Trophoblast cell (in vitro differentiated cells and primary cell): ENCODE data around the gene NFAM1.

Experiments used
- DNase-seq, 2 donors: peaks; one replicate each; pipeline ENCODE4 v3.0.0-alpha.2; 2016
- H2AFZ ChIP-seq: 2 replicates; pipeline ENCODE4 v1.6.1; 2013; ENCODE audit warnings: low read length, moderate library complexity, mild to moderate bottlenecking; ENCODE audit not compliant: insufficient read depth, poor library complexity
- H2AK5ac ChIP-seq: 2 replicates; pipeline ENCODE4 v1.6.1; 2013; ENCODE audit warnings: mild to moderate bottlenecking, low read length
- H2BK120ac ChIP-seq: 2 replicates; pipeline ENCODE4 v1.6.1; 2013; ENCODE audit warnings: low read length, mild to moderate bottlenecking, moderate library complexity; ENCODE audit not compliant: insufficient read depth, poor library complexity
- H2BK12ac ChIP-seq: 2 replicates; pipeline ENCODE4 v1.6.1; 2013; ENCODE audit warnings: mild to moderate bottlenecking, low read length, moderate library complexity
- H2BK5ac ChIP-seq: 2 replicates; pipeline ENCODE4 v1.6.1; 2013; ENCODE audit warnings: low read length, low read depth, moderate library complexity, mild to moderate bottlenecking; ENCODE audit not compliant: poor library complexity
- H3K14ac ChIP-seq: 2 replicates; pipeline ENCODE4 v1.6.1; 2013; ENCODE audit warnings: mild to moderate bottlenecking, low read length
- H3K18ac ChIP-seq: 2 replicates; pipeline ENCODE4 v1.6.1; 2013; ENCODE audit warnings: mild to moderate bottlenecking, low read length
- H3K23ac ChIP-seq: 2 replicates; pipeline ENCODE4 v1.6.1; 2013; ENCODE audit warnings: low read length
- H3K27ac ChIP-seq: 2 replicates; pipeline ENCODE4 v1.5.1; 2013; ENCODE audit warnings: low read depth, mild to moderate bottlenecking, inconsistent platforms, low read length, moderate library complexity
- H3K27me3 ChIP-seq: 2 replicates; pipeline ENCODE4 v1.6.1; 2013; ENCODE audit warnings: inconsistent platforms, mild to moderate bottlenecking, low read length, moderate library complexity; ENCODE audit not compliant: insufficient read depth
- H3K36me3 ChIP-seq, 2 experiments: 1 replicate in 1 of 2; 2 replicates in 1 of 2; pipeline ENCODE4 v1.6.1; 2013; ENCODE audit warnings: low read length in 2 of 2, mild to moderate bottlenecking in 2 of 2, moderate library complexity in 1 of 2; ENCODE audit not compliant: insufficient read depth in 2 of 2, control insufficient read depth in 1 of 2
- H3K4ac ChIP-seq: 2 replicates; pipeline ENCODE4 v1.6.1; 2013; ENCODE audit warnings: low read depth, mild to moderate bottlenecking, low read length, moderate library complexity
- H3K4me1 ChIP-seq, 2 experiments: 1 replicate in 1 of 2; 2 replicates in 1 of 2; pipeline ENCODE4 v1.6.1; 2013; ENCODE audit warnings: low read length in 2 of 2, mild to moderate bottlenecking in 2 of 2, moderate library complexity in 1 of 2; ENCODE audit not compliant: insufficient read depth in 2 of 2, control insufficient read depth in 1 of 2
- H3K4me2 ChIP-seq: 2 replicates; pipeline ENCODE4 v1.6.1; 2013; ENCODE audit warnings: inconsistent platforms, mild to moderate bottlenecking, low read length, moderate library complexity
- H3K4me3 ChIP-seq: 2 replicates; pipeline ENCODE4 v1.5.1; 2013; ENCODE audit warnings: mild to moderate bottlenecking, low read depth, low read length, inconsistent platforms
- H3K79me1 ChIP-seq: one replicate; pipeline ENCODE4 v1.6.1; 2013; ENCODE audit warnings: low read length
- H3K79me2 ChIP-seq: 2 replicates; pipeline ENCODE4 v1.6.1; 2013; ENCODE audit warnings: low read length, mild to moderate bottlenecking; ENCODE audit not compliant: control insufficient read depth, insufficient read depth, poor library complexity
- H3K9ac ChIP-seq: 2 replicates; pipeline ENCODE4 v1.6.1; 2013; ENCODE audit warnings: mild to moderate bottlenecking, low read length
- H3K9me3 ChIP-seq: 2 replicates; pipeline ENCODE4 v1.6.1; 2013; ENCODE audit warnings: low read depth, mild to moderate bottlenecking, control low read depth, inconsistent platforms, low read length; ENCODE audit not compliant: insufficient read depth
- H4K12ac ChIP-seq: 2 replicates; pipeline ENCODE4 v1.6.1; 2013; ENCODE audit warnings: low read depth, mild to moderate bottlenecking, low read length, moderate library complexity
- H4K8ac ChIP-seq: 2 replicates; pipeline ENCODE4 v1.6.1; 2013; ENCODE audit warnings: low read depth, mild to moderate bottlenecking, low read length, moderate library complexity
- H4K91ac ChIP-seq: one replicate; pipeline ENCODE4 v1.6.1; 2013; ENCODE audit warnings: low read depth, mild to moderate bottlenecking, low read length, moderate library complexity
- WGBS: extraction: QIAGEN DNeasy Blood & Tissue Kit; methylation state at CpG from one replicate; pipeline ENCODE4 v1.1.7; 2013; ENCODE audit warnings: missing lambda C conversion rate; ENCODE audit not compliant: insufficient read length, insufficient coverage; ENCODE audit errors: extremely low coverage; 5-methylcytosine and 5-hydroxymethylcytosine counted together

NFAM1 gene

DNA sequence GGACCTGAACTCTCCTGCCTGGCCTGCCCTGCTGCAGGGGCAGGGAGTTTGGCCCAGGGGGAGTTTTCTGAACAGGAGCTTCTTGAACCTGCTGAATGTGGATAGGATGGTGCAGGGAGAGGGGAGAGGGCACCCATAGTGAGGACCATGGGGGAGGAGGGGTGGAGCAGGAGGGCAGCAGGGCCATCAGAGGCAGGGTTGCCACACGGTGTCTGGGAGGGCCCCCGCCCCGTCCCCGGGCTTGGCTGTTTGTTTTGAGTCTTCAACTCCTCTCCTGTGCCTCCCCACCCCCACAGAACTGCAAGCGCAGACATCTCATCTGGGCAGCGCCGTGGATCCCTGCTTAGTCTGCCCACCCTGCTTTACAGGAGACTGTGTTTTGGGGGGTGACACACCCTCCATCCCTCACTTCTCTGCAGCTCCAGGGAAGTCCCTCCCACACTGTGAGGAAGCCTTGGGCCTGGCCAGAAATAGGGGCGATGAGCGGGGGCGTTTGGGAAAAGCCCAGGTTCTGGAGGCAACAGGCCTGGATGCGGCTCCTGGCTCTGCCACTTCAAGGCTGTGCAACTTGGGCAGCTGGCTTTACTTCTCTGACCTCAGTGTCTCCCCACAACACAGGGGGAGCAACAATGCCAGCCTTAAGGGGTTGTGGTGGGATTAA, 14.4 kb downstream of the NFAM1 start:
- no peak overlapping the region for H3K4me3 ChIP-seq
- H4K12ac ChIP-seq = no peak overlapping the region
- H2BK120ac ChIP-seq = no peak overlapping the region
- no peaks in the 10 kb centered on the region for H3K9me3 ChIP-seq
- H2BK5ac ChIP-seq = no peak overlapping the region
- DNase-seq = no peak
- H2BK12ac ChIP-seq = no peak overlapping the region
- H3K27ac ChIP-seq = no peak overlapping the region
- WGBS = no CpG with 5 or more reads among the region's 11 CpGs
- H3K14ac ChIP-seq = no peak overlapping the region
- H3K27me3 ChIP-seq = no peaks in the 10 kb centered on the region
- no peak overlapping the region for H2AFZ ChIP-seq
- no peaks in the 10 kb centered on the region for H3K79me1 ChIP-seq
- no peak overlapping the region for H3K9ac ChIP-seq
- H3K4me1 ChIP-seq = peaks cover 0 to 2% of the 10 kb centered on the region in 2 experiments
- H4K8ac ChIP-seq = no peak overlapping the region
- H3K4ac ChIP-seq = no peak overlapping the region
- no peak overlapping the region for H3K4me2 ChIP-seq
- no peaks in the 10 kb centered on the region for H3K79me2 ChIP-seq
- no peaks in the 10 kb centered on the region for H3K36me3 ChIP-seq
- no peak overlapping the region for H3K23ac ChIP-seq
- H4K91ac ChIP-seq = no peak overlapping the region
- no peak overlapping the region for H3K18ac ChIP-seq
- no peak overlapping the region for H2AK5ac ChIP-seq

DNA sequence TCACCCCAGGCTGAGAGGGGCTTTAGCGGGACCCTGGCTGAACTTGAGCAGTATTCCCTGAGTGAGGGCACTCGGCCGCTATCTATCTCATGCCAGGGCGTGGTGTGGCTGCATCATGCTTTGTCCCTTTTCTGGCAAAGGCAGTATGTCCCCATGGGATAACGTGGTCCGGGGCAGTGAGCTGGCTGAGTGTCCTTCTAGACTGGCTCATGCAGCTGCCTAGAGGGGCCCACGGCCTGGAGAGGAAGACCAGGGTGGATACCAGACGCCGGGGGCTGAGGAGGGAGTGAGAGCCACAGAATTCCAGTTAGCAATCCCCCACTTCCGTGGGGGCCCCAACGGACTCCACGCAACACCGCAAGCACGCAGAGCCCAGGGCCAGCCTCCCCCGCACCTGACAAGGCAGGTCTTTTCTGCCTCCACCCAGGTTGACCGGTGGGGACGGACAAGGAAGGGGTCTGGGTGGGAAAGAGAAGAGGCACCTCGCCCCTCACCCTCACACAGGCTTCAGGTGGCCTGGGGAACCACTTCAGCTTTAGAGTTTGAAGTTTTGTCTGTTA, 15.5 kb downstream of the NFAM1 start:
- Histone ChIP-seq H3K4ac (no peak overlapping the region), H2BK12ac (no peak overlapping the region), H4K12ac (no peak overlapping the region), H3K9ac (no peak overlapping the region), H3K4me2 (no peak overlapping the region), H3K4me3 (no peak overlapping the region), H2AFZ (no peak overlapping the region), H4K8ac (no peak overlapping the region), H3K9me3 (no peaks in the 10 kb centered on the region), H3K27me3 (no peaks in the 10 kb centered on the region), H3K4me1 (peaks cover 0 to 2% of the 10 kb centered on the region in 2 experiments), H3K14ac (no peak overlapping the region), H3K79me1 (no peaks in the 10 kb centered on the region), H4K91ac (no peak overlapping the region), H3K23ac (no peak overlapping the region), H3K79me2 (no peaks in the 10 kb centered on the region), H2BK120ac (no peak overlapping the region), H2BK5ac (no peak overlapping the region), H3K36me3 (no peaks in the 10 kb centered on the region), H2AK5ac (no peak overlapping the region), H3K27ac (no peak overlapping the region), H3K18ac (no peak overlapping the region)
- no CpG with 5 or more reads among the region's 18 CpGs for WGBS
- DNase-seq = no peak

DNA sequence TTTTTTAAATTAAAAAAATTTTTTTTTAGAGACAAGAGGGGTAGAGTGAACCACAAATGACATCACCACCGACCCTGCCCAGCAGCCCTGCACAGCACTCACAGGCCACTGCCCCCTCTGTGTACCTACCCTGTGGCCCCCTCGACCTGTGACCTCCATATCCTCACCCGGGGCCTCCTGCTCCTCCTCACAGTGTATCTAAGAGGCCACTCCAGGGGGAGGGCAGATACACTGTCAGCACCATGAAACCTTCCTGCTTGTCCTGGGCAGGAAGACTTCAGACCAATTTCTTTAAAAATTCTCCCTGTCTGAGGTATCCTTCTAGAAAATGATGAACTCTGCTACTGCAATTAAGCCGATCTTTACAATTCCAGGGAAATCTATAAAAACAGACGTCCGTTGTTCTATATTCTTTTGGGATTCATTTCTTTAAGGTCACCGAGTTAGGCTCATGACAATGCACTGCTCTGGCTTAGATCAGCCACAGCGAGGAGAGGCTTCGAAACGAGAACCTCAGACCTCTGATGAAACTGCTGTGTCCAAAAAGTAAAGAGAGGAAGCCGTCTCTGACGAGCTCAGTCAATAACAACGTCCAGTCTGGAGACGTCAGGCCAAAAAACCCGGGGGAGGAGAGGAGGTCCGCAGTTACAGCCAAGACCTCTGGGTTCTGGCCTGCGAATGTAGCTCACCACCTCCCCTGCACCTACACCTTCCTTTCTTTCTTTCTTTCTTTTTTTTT, 17.5 kb downstream of the NFAM1 start:
- H3K27me3 ChIP-seq = no peaks in the 10 kb centered on the region
- H2BK120ac ChIP-seq = no peak overlapping the region
- H4K8ac ChIP-seq = no peak overlapping the region
- no peak overlapping the region for H3K23ac ChIP-seq
- no peak overlapping the region for H2AFZ ChIP-seq
- H3K4me2 ChIP-seq = no peak overlapping the region
- peaks cover 0 to 2% of the 10 kb centered on the region in 2 experiments for H3K4me1 ChIP-seq
- no peak overlapping the region for H3K4ac ChIP-seq
- no CpG with 5 or more reads among the region's 17 CpGs for WGBS
- H2BK5ac ChIP-seq = no peak overlapping the region
- H3K9me3 ChIP-seq = no peaks in the 10 kb centered on the region
- no peaks in the 10 kb centered on the region for H3K79me2 ChIP-seq
- no peak overlapping the region for H4K12ac ChIP-seq
- H3K14ac ChIP-seq = no peak overlapping the region
- H3K36me3 ChIP-seq = no peaks in the 10 kb centered on the region
- H3K79me1 ChIP-seq = no peaks in the 10 kb centered on the region
- no peak overlapping the region for H2AK5ac ChIP-seq
- H3K18ac ChIP-seq = no peak overlapping the region
- no peak overlapping the region for H3K4me3 ChIP-seq
- no peak overlapping the region for H4K91ac ChIP-seq
- H2BK12ac ChIP-seq = no peak overlapping the region
- peak in 1 of 2 donors; percentile 11 for DNase-seq
- no peak overlapping the region for H3K27ac ChIP-seq
- H3K9ac ChIP-seq = no peak overlapping the region

DNA sequence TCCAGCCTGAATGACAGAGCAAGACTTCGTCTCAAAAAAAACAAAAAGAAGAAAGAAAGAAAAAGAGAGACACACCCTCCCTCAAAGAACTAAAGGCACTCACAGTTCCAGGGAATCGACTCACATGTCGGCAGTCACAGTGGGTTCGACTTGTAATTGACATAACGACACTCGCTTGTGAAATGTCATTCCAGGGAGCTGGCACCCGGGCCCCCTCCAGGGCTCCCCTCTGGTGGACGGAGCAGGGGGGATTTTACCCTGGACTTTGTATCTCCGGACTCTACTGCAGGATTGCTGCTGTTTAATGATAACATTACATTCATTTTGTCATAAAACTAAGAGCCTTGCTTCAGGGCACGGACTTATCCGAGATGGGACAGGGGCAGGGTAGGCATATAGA, 18.2 kb downstream of the NFAM1 start:
- Histone ChIP-seq H3K14ac (no peak overlapping the region), H3K4me1 (peaks cover 0 to 2% of the 10 kb centered on the region in 2 experiments), H3K79me2 (no peaks in the 10 kb centered on the region), H3K23ac (no peak overlapping the region), H2BK120ac (no peak overlapping the region), H3K4me2 (no peak overlapping the region), H3K27ac (no peak overlapping the region), H3K9ac (no peak overlapping the region), H4K12ac (no peak overlapping the region), H3K4ac (no peak overlapping the region), H3K18ac (no peak overlapping the region), H2BK5ac (no peak overlapping the region), H2BK12ac (no peak overlapping the region), H3K36me3 (no peaks in the 10 kb centered on the region), H3K9me3 (no peaks in the 10 kb centered on the region), H2AFZ (no peak overlapping the region), H2AK5ac (no peak overlapping the region), H3K79me1 (no peaks in the 10 kb centered on the region), H4K91ac (no peak overlapping the region), H3K4me3 (no peak overlapping the region), H3K27me3 (no peaks in the 10 kb centered on the region), H4K8ac (no peak overlapping the region)
- no CpG with 5 or more reads among the region's 11 CpGs for WGBS
- DNase-seq = no peak
